Measurements from ENCODE around the gene PAXIP1.
"Not testable (repeated sequence)": the region's sequence is repeated elsewhere in the genome, so short reads cannot be mapped to it uniquely, and the experiment has no call there.

PAXIP1 gene

GRCh38 chr7:154937837-154938236, 65.1 kb downstream of the PAXIP1 start:
- no peak for DNase-seq (ENCODE audit: low read depth)

DNA sequence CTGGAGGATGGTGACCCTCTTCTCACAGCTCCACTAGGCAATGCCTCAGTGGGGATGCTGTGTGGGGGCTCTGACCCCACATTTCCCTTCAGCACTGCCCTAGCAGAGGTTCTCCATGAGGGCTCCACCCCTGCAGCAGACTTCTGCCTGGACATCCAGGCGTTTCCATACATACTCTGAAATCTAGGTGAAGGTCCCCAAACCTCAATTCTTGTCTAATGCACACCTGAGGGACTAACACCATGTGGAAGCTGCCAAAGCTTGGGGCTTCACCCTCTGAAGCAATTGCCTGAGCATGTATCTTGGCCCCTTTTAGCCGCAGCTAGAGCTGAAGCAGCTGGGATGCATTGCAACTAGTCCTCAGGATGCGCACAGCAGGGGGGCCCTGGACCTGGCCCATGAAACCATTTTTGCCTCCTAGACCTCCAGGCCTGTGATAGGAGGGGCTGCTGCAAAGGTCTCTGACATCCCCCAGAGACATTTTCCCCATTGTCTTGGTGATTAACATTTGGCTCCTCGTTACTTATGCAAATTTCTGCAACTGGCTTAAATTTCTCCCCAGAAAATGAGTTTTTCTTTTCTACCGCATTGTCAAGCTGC, 68.5 kb downstream of the PAXIP1 start:
- not testable (repeated sequence) for DNase-seq (ENCODE audit: low read depth)

- DNase-seq (ENCODE audit: low read depth) = no peak
Measured at GRCh38 chr7:154931906-154932305, 71.0 kb downstream of the PAXIP1 start.

GRCh38 chr7:154929006-154929726, 73.8 kb downstream of the PAXIP1 start:
- no peak for DNase-seq (ENCODE audit: low read depth)

- peak; percentile 89 for DNase-seq (ENCODE audit: low read depth)
Measured at GRCh38 chr7:154928136-154929005, 74.6 kb downstream of the PAXIP1 start.

- DNase-seq (ENCODE audit: low read depth) = peak; percentile 74
Measured at GRCh38 chr7:154927624-154928125, 75.2 kb downstream of the PAXIP1 start.

DNA sequence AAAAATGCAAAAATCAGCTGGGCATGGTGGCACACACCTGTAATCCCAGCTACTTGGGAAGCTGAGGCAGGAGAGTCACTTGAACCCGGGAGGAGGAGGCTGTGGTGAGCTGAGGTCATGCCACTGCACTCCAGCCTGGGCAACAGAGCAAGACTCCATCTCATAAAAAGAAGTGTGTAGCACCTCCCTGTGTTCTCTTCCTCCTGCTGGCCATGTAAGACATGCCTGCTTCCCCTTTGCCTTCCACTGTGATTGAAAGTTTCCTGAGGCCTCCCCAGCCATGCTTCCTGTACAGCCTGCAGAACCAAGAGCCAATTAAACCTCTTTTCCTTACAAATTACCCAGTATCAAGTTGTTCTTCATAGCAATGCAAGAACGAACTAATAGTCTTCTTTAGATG, 80.5 kb downstream of the PAXIP1 start:
- not testable (repeated sequence) for DNase-seq (ENCODE audit: low read depth)

- DNase-seq (ENCODE audit: low read depth) = no peak
Measured at GRCh38 chr7:154919344-154920225, 83.3 kb downstream of the PAXIP1 start.

- DNase-seq (ENCODE audit: low read depth) = no peak
Measured at GRCh38 chr7:154918741-154919140, 84.2 kb downstream of the PAXIP1 start.

DNA sequence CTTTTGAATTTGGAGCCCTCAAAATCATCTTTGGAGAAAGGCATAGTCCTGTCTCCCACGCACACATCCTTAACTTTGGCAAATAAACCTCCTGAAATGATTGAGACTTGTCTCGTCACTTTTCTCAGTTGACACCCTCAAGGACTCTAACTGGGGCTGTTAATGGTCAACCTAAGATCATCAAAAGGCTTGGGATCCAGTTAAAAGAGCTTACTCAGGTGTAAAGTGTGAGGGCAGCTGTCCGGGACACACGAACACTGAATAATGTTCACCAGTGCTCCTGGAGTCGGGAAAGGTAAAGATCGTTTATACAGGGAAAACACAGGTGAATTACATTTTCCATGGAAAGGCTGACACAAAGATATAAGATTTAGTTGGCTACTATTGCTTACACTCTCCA, 84.7 kb downstream of the PAXIP1 start:
- DNase-seq (ENCODE audit: low read depth) = no peak

DNA sequence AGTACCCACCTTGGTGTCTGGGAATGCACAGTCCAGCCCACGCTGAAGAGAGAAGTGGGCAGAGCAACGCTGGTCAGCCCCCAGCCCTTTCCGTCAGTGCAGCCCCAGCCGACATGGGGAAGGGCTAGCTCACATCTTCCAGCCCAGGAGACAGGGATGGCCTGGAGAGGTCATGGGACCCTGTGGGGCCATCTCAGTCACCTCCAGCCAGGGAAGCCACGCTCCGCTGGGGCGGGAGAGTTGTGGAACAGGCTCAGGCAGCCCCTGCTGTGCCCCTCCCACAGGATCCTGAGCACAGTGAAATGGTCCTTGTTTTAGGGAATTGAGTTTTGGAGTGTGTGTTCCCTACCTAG, 85.1 kb downstream of the PAXIP1 start:
- no peak for DNase-seq (ENCODE audit: low read depth)

DNA sequence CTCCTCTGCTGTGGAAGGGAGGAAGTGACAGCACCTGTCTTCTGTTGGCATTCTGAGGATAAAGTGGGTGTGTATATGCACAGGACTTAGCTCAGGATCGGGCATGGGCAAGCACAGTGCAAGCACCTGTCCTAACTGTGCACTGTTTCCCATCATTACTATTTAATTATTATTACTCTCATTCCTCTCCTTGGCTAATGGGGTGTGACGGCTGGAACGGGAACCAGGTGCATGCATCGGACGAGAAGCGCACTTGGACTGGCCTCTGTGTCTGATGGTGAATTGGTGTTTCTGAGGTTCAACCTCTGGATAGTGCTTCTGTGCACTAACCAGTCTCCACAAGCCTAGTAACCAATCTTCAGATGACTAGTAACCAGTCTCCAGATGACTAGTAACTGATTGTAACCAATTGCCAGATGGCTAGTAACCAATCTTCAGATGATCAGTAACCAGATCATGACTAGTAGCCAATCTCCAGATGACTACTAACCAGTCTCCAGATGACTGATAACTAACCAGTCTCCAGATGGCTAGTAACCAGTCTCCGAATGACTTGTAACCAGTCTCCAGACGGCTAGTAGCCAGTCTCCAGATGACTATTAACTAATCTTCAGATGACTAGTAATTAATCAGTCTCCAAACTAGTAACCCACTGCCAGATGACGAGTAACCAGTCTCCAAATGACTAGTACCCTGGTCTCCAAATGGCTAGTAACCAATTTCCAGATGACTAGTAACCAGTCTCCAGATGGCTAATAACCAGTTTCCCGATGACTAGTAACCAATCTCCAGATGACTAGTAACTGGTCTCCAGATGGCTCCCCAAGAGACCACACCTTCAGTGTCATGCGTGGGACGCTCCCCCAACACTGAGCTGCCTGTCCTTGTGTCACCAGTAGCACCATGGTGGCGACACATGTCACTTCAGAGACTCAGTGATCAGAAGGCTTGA, 85.8 kb downstream of the PAXIP1 start:
- DNase-seq (ENCODE audit: low read depth) = no peak

DNA sequence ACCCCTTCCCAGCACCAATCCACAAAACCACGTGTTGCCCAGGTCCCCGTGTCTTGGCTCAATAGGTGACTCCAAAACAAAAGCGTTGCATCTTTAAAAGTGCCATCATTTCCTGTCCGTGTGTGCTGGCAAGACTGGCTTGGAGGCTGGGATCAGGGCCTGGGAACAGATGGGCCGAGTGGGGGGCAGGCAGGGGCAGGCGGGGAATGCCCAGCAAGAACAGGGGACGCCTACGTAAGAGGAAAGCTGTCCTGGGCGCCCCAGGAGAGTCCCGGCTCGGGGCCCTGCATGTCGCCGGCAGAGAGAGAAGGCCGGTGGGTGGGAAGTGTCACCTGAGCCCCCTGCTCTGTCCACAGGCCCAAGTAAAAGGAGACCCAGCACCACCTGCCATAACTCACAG, 86.5 kb downstream of the PAXIP1 start:
- no peak for DNase-seq (ENCODE audit: low read depth)

- DNase-seq (ENCODE audit: low read depth) = no peak
Measured at GRCh38 chr7:154915600-154915999, 87.3 kb downstream of the PAXIP1 start.

- DNase-seq (ENCODE audit: low read depth) = no peak
Measured at GRCh38 chr7:154914996-154915380, 87.9 kb downstream of the PAXIP1 start.

GRCh38 chr7:154914308-154914995, 88.5 kb downstream of the PAXIP1 start:
- no peak for DNase-seq (ENCODE audit: low read depth)

GRCh38 chr7:154913638-154914307, 89.2 kb downstream of the PAXIP1 start:
- peak; percentile 41 for DNase-seq (ENCODE audit: low read depth)

- no peak for DNase-seq (ENCODE audit: low read depth)
Measured at GRCh38 chr7:154912871-154913637, 89.9 kb downstream of the PAXIP1 start.

Measured in stromal cell of bone marrow (primary cell).